NCI-H82 treated with DMSO at 0.1 percent for 48 hours (cell line): Measurements from ENCODE around the gene RAB28.

Source experiments
- DNase-seq: peaks from one replicate; lab custom pipeline; 2025; ENCODE audit not compliant: unreplicated experiment; lab: John Stamatoyannopoulos, UW

Gene RAB28

GRCh38 chr4:13323921-13324320, 160.2 kb downstream of the RAB28 start:
- no peak for DNase-seq

- DNase-seq: no peak
These were observed 161.4 kb downstream of the RAB28 start for GRCh38 chr4:13322681-13323101.
